DLD1 (cell line): Measurements from ENCODE around the gene BICC1.

Experiments
- in situ Hi-C: cut with HindIII; loops from 2 replicates; pipeline ENCODE4 v1.10.0; 2017; ENCODE audit warnings: low sequenced_read_pairs

Gene BICC1

DNA sequence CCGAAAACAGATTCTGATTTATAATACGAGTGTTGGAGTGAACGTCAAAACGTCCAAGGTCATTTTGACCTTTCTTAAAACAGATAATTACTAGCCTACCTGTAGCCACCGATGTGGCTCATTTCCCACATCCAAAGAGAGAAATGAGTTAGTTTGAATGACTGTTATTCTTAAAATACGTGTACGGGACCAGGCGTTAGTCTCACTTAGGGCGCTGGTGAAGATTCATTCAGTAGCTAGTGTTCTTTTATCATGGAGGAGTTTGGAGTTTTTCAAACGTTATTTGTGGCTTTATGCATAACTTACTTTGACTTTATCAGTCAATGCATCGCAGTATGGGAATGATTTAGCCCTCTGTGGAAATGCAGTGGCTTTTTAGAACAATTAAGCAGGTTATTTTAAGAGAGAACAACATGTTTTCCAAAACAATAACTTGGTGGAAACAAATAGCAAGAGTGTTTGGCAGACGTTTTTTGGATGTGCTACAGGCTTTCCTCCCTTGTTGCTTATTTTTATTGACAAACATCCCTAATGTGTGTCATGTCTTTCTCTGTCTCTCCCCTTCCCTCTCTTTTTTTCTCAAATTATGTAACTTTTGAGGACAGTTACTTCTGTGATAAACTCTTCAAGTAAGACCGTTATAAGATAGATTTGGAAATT is 1.6 kb downstream of the BICC1 start:
- in situ Hi-C loops = no loop called here

DNA sequence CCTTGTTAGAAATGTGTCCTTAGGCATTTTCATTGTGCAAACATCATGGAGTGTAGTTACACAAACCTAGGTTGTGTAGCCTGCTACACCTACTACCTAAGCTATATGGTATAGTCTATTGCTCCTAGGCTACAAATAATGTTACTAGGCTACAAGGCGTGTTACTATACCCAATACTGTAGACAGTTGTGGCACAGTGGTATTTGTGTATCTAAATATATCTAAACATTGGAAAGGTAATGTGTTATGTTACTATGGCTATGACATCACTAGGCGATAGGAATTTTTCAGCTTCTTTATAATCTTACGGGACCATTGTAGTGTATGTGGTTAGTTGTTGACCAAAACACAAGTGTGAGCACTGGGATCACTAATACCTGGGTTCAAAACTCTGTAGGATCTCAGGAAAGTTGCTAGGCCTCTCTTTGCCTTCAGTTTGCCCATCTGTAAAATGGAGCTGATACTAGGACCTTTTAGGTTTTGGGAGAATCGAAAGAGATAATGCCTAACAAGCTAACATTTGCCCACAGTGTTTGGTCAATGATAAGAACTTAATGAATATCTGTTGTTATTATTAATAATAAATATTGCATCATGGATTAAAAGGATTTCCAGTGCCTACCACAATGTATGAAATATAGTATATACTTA is 2.7 kb downstream of the BICC1 start:
- in situ Hi-C loops = no loop called here

DNA sequence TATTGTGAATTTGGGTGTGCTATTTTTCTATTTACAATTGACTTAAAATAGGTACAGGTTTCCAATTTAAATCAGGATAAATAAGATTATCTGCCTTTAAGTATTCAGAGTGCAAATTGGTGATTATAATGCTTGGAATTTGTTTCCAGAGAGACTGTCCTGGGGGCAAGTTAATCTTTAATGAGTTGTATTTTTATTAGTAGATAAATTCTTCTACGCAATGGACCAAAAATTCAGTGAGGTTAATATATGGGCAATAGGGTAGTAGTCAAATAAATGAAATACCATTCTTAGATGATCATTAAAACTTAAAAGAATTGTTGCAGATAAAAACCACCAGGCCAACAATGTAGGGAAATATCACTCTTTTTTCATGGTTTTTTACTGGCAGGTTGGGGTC is 3.4 kb downstream of the BICC1 start:
- in situ Hi-C loops = no loop called here

DNA sequence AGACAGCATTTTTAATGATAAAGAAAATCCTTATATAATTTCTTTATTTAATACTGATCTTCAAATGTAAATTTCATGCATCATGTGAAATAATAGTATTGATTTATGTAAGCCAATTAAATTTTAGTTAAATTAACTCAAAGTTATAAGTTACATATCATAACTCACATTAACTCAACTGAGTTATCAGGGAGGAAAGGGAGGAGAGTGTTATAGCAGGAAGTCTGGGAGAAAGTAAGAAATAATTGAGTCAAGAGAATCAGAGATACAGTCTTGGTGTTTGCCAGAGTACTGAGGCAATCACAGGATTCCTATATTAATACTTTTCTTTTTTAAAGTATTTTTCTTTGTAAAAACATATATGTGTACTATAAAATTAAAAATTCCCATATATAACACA is 4.0 kb downstream of the BICC1 start:
- in situ Hi-C loops = no loop called here

DNA sequence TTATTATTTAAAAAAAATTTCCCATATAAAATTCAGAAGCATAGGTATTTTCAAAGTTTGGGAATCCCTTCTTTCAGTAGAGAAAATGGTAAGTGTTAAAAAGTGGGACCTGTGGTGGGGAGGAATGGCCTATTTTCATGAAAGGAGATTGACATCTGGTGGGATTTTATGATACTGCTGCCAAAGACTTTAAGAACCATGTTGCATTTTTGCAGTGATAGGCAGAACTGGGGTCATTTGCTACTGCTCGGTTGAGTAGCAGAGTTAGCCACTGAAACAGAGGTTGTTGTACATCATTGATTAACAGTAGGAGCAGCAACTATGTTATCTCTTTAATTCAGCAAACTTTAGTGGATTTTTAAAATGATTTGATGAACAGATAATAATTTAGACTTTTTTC is 4.4 kb downstream of the BICC1 start:
- in situ Hi-C loops = no loop called here

DNA sequence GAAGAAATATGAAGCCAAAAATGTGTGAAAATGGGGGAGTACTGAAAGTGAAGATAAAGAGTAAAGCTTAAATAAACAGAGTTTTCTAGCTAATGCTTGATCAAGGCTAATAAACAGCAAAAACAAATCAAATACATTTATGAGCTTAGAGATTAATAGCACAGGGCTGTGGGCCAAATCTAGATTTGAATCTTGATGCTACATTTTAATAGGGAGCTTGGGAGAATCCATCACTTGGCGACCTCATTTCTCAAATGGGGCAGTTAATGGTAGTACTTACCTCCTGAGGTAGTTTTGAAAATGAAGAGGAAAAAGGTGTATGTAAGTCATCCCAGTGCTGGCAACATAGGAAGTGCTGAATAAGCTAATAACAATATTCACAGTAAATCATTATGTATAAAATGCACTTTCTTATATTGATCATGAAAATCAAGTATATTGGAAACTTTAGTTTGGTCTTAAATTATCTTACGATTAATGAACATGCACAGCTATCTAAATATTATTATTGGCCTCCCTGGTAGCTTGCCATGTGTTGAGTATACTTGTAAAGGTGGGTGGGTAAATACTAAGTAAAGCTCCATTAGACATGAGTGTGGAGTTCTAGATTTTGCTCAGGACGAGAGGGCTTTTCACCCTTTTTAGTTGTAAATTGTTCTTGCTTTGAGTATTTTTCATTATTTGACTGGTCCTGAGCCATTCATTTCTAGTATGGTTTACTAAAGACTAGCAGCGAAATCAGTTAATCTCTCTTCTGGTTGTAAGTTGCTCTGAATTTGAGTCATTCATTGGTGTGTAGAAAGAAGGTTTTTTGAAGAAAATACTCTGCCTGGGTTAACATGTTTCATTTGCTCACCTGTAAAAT is 5.1 kb downstream of the BICC1 start:
- in situ Hi-C loops = no loop called here

DNA sequence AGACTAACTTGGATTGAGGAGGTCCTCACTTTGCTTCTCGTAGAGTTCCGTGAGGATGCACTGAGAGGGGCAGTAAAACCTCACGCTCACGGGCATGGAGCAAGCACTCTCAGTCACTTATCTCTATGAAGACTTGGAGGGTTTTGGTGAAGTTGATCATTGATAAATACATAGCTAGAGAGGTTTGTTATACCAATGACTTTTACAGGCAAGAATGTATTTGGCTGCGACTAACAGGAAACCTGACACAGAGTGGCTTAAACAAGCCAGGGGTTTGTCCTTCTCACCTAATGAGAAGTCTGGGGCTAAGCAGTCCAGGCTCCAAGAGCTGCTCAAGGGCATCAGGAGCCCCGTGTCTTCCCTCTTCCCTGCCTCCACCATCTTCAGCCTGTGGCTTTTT is 6.1 kb downstream of the BICC1 start:
- in situ Hi-C loops = no loop called here

DNA sequence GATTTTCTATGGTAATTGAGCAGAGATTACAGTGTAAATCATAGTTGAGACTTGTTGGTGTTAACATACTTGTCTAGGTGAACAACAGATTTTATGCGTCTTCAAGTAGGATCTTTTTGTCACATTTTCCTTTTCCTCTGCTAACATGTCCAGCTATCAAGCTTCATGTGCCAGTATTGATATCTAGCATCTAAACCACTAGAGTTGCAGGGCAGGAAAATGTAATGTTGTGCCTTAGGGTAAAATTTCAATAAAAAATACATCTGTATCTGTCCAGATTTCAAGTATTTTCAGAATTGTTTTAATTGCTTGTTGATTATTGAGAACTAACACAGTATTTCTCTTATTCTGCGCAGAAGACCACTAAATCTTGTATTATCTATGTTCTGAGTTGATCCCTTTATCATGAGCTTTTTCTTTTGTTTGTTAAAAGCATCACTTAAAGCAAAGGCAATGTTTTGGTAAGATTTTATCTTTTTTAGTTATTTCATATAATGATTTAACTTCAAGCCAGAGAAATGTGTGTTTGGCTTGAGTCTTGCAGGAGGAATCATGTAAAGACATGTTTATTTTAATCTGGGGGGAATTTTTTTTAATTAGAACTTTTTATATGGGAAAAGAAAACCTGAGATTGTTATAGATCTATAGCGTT is 16.5 kb downstream of the BICC1 start:
- in situ Hi-C loops = no loop called here

DNA sequence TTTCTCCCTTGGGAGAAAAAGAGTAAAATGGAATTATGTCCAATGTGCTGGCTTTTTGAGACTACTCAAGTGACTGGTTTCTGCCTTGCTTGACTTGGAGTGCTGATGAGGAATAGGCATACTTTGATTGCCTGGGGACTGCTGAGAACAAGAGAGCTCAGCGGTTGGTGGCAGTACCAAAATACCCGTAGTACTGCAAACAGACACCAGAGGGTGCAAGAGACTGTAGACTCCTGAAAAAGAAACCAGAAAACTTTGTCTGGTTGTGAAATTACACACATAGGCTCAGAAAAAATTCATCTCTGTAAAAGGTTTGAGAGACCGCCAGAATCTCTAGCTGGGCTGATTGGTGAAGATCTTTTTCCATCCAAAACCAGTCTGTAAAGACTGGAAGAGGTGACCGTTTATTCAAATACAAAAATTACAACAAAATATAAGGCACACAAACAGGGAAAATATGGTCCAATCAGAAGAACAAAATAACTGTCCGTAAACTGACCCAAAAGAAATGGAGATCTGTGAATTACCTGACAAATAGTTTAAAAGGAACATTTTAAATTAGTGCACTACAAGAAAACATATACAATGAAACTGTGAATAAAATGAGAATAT is 18.5 kb downstream of the BICC1 start:
- in situ Hi-C loops = no loop called here

DNA sequence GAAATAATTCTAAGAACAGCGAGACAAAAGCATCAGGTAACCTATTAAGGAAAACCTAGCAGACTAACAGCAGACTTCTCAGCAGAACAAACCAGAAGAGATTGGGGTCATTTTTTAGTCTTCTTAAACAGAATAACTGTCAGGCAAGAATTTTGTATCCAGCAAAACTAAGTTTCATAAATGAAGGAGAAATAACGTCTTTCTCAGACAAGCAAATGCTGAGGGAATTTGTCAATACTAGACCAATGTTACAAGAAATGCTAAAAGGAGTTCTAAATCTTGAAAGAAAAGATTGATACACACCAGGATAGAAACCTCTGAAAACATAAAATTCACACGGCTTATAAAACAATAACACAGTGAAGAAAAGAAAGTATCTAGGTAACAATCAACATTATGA is 22.6 kb downstream of the BICC1 start:
- in situ Hi-C loops = no loop called here

DNA sequence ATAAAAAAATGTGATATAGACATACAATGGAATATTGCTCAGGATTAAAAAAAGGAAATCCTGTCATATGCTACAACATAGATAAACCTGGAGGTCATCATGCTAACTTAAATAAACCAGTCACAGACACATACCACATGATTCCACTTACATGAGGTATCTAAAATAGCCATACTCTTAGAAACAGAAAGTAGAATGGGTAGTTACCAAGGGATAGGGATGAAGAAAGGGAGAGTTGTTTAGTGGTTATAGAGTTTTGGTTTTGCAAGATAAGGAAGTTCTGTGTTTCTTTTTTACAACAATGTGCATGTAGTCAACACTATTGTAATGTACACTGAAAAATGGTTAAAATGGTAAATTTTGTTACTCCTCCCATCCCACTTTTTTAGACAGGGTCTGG is 30.5 kb downstream of the BICC1 start:
- in situ Hi-C loops = no loop called here

DNA sequence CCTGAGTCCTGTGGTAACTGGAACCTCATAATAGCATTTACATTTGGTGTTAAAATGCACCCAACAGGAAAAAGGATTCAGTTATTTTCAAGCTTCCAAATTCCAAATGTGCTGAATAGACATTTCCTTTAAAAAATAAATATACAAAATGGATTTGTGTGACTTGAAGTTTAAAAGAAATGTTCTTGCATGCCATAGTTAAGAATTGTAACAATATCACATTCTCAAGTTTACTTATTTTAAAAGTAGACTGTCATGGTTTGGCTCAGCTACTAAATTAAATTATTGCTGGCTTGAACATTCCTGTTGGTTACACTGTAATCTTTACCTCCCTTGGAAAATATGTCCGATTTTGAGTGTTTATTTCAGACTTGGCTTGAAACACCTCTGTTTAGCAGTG is 31.5 kb downstream of the BICC1 start:
- in situ Hi-C loops = no loop called here

DNA sequence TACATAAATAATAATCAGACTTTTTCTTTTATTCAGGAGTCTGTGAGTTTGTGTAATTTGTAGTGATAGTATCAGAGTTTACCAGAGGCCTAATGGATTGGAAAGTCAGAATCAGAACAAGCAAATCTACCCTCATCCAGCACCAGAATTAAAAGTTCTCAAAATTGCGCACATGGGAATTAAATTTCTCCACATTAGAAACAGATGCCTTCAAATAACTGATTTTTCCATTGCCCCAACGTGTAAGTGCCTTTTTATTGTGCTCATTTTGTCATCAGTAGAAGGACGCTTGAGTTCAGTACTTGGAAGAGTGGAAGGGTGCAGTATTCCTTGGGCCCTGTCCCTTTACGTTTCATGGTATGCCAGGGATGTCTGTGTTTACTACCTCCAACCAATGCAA is 32.8 kb downstream of the BICC1 start:
- in situ Hi-C loops = no loop called here

DNA sequence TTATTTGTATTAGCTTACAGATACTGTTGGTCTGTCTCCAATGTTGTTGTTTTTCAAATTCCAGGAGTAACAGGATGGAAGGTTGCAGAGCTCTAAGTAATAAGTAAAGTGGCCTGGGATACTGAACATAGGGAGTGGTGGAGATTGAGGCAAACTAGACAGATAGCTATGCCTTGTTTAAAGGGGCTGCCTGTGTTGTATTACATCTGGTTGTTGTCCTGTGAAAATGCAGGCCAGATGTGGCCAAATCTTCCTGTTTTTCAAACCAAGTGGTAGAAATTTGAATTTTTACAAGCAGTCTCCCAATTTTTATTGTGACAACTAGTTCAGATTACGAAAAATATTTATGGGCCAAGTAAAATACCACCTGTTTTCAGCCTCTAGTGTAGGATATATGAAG is 33.5 kb downstream of the BICC1 start:
- in situ Hi-C loops = no loop called here

DNA sequence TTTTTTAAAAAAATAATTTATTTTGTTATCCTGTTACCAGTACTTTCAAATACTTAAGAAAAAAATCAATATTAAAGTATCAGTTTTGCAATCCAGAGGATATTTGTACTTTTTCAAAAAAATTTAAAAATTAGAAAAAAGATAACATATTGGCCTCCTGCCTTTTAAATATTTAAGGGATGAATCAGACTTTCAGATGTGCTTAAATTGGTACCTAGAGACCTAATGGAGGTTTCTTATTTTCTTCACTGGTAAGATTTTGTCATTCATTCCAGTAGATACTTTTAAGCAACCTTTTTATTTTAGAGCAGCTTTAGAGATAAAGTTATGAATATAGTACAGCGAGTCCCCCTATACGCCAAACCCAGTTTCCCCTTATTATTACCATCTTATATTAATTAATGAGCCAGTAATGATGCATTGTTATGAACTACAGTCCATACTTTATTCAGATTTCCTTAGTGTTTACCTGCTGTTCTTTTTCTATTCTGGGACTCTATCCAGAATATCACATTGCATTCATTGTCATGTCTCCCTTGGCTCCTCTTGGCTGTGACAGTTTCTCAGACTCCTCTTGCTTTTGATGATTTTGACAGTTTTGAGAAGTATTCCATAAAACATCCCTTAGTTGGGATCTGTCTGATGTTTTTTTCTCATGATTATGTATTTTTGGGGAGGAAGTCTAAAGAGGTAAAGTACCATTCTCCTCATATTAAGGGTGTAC is 34.2 kb downstream of the BICC1 start:
- in situ Hi-C loops = no loop called here

DNA sequence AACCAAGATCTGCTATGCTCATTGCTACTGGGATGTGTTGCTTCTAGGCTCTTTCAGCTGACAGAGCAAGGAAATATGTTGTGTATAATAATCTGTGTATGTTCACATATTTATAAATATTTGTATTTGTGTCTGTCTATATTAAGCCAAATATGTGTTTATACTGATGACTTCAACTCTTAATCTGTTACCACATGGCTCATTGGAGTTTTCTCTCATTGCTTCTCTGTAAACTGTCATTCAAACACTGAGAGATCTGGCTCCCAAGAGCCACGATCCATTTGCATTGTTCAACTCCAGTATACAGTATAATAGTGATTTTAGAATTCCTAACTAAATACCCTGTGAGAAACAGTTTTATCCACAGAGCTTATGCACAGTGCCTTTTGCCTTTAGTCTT is 35.3 kb downstream of the BICC1 start:
- in situ Hi-C loops = no loop called here

DNA sequence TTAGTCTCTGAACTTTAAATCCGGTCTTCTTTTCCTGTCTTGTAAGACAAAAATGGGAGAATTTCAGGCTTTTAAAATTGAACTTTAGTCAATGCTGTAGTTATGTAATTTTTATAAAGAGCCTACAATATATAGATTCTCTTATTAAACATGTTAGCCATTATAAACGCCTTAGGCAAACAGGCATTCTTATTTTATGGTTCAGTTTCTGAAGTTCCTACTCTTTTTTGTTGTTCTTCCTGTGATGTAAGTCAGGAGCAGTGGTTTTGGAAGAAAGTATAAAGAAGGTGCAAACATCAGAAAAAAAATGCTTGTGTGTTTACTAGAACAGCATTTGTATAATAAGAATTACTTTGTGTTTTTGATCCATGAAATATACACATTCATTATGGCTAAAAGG is 41.6 kb downstream of the BICC1 start:
- in situ Hi-C loops = no loop called here

DNA sequence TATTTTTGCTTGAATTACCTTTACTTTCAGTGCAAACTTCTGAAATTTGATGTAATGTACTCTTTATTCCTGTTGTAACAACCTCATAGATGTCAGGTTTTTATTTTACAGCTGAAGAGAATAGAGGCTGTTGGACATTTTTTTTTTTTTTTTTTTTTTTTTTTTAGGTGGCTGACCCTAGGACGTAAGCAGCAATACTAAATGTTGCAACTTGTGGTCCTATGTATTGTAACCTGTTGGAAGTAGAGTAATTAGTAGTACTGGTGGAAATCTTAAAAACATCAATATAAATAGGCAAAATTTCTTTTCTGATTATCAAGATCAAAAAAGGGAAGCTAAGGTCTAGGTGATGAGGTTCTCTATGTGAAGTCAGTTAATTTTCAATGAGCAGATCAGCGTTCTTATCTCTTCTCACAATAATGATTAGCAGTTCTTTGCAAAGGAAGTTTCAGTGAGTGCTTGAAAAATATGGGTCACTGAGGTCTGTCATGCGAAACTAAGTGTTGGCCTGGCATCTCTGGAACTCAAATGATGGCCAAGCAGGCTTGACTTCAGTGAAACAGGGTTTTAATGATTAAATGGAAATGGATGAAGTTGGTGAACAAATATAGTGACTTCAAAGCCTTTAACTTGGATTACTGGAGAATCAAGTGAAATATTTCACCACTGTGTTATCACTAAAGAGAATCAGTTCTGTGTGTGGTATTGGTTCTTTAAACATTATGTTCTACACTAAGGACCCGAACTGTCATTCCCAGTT is 42.7 kb downstream of the BICC1 start:
- in situ Hi-C loops = no loop called here

DNA sequence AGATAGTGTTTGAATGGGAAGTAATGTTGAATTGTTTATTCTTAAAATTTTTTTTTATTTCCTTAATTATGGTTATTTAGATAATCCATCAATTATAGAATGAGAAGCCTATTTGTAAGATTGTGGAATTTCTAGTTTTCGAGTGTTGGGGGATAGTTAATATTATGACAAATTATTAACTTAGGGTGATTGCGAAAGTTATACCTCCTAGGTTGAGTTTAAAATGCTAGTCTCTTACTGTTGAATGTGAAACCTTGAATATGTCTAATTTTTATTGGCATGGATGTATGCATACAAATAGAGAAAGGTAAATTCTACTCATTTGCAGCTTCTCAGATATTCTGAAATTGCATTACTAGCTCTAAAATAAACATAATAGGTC is 43.2 kb downstream of the BICC1 start:
- in situ Hi-C loops = no loop called here
